GM19463 (cell line): ENCODE data around the gene TAPT1.

ENCODE experiments used
- ATAC-seq: cut with Tn5 transposase; IDR thresholded peaks from one replicate; pipeline ENCODE4 v1.9.1; 2021; ENCODE audit warnings: mild to moderate bottlenecking, moderate library complexity; ENCODE audit not compliant: unreplicated experiment

The TAPT1 gene

DNA sequence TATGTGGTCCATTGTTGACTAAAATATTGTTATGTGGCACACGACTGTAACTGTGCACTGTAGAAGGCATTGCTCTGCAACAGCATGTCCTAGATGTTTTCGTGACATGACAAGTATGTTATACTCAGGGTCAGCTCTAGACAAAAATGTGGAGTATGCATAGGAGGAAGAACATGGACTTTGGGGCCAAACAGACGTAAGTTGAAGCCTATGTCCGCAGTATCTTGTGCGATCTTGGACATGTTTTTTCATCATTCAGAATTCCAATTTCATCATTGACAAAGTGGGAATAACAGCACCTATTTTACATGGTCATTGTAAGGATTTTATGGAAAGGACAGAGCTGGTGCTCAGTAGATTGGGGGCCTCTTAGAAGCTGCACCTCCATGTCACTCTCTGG, 114.7 kb downstream of the TAPT1 start:
- no peak for ATAC-seq

GRCh38 chr4:16110661-16111290, 115.5 kb downstream of the TAPT1 start:
- no peak for ATAC-seq
